HG03196 (cell line): Measurements from ENCODE around the gene OSBPL5.

Experiments used
- ATAC-seq: cut with Tn5 transposase; IDR thresholded peaks from one replicate; pipeline ENCODE4 v1.9.1; 2021; ENCODE audit not compliant: unreplicated experiment

Gene OSBPL5

DNA sequence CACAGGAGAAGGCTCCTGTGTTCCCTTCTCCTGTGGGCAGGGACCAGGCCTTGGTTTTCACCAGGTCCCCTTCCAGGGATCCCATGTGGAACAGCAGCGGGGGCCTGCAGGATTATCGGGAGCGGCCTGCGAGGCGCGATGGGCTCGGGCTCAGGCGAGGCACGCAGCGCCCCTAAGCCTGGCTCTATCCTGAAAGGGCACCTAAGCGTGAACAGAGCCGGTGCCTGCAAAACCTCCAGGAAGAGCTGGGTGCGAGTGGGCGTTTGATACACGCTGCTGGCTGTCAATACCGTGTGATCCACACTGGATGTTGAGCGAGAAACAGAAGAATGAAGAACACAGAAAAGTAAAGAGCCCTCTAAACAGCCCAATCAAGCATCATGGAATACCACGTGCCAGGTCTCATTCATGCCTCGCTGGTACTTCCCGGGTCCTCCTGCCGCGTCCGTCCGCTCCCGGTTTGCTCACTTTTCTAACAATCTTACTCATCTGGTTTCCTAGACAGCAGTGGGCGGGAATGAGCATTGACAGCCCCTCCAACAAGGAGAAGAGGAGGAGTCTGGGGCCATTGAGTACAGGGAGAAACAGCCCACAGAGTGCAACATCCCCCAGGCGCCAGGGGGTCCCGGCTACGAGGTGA is 12.5 kb downstream of the OSBPL5 start:
- no peak for ATAC-seq

DNA sequence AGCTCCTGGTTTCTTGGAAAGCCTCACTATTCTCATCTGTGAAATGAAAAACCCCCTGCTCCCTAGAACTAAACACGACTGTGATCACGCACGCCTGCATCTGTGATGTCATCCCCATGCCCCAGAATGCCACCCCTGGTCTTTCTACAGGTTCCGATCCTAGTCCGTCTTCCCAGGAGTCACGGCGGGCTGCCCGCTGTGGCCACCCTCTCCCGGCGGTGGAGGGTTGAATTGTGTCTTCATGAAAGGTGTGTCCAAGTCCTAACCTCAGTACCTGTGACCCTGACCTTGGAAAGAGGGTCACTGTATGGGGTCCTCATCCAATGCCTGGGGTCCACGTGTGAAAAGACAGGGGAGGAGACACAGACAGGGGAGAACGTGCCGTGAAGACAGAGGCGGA is 14.4 kb downstream of the OSBPL5 start:
- ATAC-seq: no peak

DNA sequence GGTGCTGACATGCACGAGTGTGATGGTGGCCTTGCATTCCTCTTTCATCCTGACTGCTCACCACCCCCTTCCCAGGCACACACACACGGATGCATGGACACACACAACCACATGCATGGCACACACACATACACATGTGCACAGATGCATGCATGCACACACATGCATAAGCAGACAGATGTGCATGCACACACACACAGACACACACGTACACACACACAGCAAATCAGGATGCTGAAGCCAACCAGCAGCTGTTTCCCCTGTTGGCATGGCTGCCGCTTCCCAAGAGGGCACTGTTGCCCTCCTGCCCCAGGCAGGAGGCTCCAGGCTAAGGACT is 15.3 kb downstream of the OSBPL5 start:
- ATAC-seq: no peak

DNA sequence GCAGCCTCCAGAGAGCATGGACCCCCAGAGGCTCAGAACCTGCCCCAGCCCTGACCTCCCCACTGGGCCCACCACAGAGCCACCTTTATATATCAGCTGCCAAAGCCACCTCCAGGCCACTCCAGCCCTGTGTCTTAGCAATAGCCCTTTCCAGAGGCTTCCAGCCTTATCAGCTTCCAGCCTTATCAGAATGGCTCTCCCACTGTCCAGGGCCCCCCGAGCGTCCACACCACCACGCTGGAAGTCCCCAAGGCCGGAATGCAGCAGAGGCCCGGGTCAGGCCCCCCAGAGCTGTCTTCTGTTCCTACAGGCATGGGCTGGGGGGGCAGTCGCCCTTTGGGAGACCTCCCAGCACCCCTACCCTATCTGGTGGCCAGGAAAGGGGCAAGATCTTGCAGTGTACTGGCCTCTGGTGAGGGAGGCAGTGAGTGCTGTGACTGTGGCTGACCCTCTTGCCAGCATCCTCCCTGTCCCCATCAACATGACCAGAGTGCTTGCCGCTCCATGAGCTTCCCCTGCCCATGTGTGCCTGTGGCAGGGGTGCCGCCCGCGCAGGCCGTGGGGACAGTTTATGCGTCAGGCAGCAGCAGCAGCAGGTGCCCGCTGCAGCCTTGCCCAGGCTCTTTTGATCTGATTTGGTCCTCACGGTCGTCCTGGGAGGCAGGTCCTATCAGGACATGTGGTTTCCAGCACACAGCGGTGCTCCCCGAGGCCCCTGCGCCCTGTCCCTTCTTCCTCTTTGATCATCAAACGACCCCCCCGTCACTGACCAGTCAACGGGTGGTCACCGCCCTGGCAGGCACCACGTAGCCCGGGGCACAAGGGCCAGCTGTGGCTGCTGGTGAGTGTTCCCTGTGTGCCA is 15.9 kb downstream of the OSBPL5 start:
- ATAC-seq: no peak

DNA sequence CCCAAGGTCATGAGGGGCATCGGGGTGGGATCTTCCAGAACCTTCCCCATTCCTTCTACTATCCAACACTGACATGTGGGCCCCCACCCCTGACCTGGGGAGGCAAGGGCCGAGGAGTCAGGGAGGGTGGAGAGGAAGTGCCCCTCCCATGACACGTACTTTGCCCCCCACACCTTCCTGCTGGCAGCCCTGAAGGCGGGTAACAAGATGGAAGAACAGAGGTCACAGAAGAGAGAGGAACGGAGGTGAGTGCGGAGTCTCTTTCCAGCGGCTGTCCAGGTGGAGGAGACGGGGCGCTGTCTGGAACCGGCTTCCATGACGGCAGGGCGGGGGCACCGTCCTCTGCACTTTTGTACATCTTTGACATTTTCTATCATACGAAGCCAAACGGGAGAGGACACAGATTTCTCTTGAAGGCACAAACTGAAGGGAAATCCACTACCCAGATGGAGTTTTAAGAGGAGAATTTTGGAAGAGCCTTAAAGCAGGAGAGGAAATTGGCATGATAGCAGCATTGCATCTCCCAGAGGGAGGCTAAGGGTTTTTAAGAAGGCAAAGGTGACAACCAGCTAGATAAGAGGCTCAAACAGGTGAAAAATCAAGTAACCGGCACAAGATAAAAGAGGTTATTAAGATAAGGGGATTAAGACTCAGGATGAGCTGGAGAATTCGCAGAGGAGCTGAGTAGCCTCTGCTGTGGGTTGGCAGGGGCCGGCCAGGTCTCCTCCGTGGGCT is 16.7 kb downstream of the OSBPL5 start:
- ATAC-seq: no peak

DNA sequence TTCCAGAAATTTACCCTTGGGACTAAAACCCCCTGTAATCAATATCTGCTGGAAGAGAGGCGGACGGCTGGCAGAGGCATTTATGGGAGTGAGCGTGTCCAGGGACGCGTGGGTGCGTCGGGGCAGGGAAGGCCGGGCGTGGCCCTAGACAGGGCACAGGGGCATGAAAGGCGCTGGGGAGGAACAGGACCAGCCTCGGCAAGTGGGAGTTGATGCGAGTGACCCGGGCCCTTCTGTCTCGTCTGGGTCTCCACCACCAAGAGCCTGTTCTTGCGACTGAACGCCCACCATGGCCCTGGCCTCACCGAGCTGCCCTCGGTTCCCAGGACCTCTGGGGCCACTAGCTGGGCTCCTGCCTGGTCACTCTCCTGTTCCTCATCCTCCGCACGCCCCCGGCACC is 17.5 kb downstream of the OSBPL5 start:
- ATAC-seq: no peak

DNA sequence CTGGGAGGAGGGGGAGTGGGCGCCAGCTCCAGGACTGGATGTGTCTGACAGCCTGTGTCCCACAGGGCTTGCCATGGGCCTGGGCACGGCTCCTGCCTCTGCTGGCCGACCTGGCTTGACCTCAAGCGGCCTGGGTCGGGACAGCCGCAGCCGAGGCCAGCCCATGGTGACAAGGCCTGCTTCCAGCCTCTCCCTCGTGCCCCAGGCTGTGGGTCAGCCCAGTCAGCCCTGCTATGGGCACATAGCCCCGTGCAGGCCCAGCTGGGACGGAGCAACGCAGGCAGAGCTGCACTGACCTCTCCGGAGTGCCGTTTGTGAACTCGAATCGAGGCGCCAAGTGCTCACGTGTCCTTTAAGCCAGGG is 17.9 kb downstream of the OSBPL5 start:
- no peak for ATAC-seq

GRCh38 chr11:3146612-3147256 is 18.4 kb downstream of the OSBPL5 start:
- no peak for ATAC-seq

DNA sequence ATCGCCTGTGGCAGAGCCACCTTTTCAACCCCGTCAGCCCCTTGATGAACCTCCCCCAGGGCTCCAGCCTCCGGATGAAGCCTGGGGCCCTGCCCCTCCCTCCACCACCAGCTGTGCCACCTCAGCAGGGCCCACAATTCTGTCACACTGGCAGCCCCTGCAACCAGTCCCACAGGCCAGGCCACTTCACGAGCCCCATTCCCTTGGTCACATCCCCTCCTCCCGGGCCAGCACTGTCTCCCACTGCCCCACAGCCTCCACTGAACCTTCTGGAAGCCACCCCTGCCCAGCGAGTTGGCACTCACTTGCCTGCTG is 19.9 kb downstream of the OSBPL5 start:
- ATAC-seq: no peak

- no peak for ATAC-seq
Observed at GRCh38 chr11:3144296-3145205, 20.6 kb downstream of the OSBPL5 start.

GRCh38 chr11:3143136-3143880 is 21.8 kb downstream of the OSBPL5 start:
- ATAC-seq: no peak

- no peak for ATAC-seq
Observed at GRCh38 chr11:3140291-3140603, 24.9 kb downstream of the OSBPL5 start.

- ATAC-seq: no peak
Observed at GRCh38 chr11:3139481-3140290, 25.4 kb downstream of the OSBPL5 start.

DNA sequence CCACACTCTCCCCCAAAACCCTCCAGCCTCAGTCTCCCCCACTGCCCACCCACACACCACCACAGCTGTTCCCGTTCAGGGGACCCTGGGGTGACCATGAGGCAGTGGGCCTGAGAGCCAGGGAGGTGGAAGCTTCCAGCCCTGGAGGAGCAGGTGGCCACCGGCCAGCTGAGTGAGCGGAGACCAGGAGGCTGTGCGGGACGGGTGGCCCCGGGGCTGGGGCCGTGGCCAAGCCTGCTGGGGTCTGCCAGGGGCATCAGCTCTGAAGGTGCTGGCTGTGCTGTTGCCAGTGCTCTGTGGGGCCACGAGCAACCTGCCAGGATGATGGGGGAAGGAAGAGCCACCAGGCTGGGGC is 26.0 kb downstream of the OSBPL5 start:
- no peak for ATAC-seq

DNA sequence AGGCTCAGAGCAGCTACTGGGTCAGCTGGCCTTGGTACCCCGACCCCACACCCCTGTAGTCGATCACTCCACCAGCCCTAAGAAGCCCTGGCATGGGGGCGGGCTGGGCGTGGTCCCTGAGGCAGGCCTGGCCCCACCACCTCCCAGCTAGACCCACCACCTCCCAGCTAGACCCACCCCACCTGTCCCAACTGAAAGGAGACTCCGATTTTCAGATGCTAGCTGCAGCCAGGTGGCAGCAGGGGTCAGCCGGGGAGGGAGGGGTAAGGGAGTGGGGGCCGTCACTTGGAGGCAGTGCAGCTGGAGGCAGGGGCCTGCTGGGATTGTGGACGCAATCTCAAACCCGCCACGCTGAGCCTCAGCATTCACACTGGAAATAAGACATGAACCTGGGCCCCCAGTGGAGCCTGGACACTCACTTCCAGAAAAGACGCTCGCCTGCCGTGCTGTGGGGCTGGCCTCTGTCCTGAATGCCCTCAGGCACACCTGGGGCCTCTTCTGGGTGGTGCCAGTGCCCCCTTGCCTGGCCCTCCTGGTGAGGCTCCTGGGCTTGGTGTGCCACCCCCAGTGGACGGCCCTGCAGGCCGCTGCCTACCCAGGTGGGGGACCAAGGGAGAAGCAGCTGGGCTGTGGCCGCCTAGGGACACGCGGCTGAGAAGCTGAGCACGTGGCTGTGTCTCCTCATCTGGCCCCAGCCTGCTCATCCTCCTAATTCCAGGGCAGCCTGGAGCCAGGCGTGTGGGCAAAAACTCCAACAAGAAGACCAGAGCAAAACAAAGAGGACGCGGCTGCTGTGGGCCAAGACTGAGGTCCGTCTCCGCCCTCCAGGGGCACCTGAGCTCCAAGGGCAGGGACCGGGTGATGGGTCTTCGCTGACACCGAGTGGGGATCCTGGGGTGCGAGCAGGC is 26.7 kb downstream of the OSBPL5 start:
- no peak for ATAC-seq

- no peak for ATAC-seq
Observed at GRCh38 chr11:3137486-3138177, 27.5 kb downstream of the OSBPL5 start.

DNA sequence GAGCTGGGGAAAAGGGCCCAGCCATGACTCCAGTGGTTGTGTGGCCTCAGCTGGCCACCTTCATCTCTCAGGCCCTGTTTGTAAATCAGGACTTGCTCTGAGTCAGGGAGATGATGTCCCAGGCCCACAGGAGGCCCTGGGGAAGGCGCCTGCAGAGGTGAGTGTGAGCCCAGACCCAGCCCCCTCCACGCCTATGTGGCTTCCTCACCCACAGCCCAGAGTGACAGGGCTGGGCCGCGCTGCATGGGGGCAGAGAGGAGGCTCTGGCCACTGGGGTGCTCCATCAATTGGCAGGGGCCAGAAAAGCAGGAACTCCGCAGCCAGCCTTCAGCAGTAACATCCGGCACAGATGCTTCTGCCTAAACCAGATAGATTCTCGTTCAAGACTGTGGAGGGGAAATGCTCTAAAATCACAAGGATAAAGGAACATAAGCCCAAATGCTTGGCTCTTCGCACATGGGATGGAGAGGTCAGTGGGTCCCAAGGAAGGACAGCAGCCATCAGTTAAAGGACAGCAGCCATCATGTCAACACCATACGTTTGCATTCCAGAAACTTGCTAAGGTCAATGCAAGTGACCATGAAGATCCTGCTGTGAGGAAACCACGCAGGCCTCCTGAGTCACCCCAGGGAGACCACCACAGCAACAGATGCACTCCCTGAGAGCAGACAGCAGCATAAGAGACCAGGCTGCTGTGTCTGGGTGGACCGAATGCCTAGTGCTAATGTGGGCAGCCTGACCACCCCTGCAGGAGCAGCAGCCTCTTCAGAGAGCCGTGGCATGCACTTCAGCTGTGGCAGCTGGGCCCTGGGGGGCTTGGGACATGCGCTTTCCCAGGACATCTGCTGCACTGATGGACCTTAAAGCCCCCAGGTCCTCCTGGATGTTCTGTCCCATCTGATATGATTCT is 28.3 kb downstream of the OSBPL5 start:
- ATAC-seq: no peak
